HCT116 (cell line): Measurements from ENCODE around the gene LCN9.

Source experiments
- ATF3 ChIP-seq: IDR thresholded peaks from 2 replicates; pipeline ENCODE4 v1.6.1; 2012
- CTCF ChIP-seq, 3 experiments: fragments of 200-600 bp in 1 of 3; sonication (generic) in 1 of 3; IDR thresholded peaks in 2 of 3; conservative IDR thresholded peaks in 1 of 3; 2 replicates each; pipeline ENCODE4 v1.5.1; 2012 to 2017; ENCODE audit warnings: low read depth in 2 of 3, low read length in 2 of 3, antibody characterized with exemption in 1 of 3, borderline replicate concordance in 1 of 3, control low read depth in 1 of 3, mild to moderate bottlenecking in 1 of 3, mixed read lengths in 1 of 3, mixed run types in 1 of 3, moderate library complexity in 1 of 3; ENCODE audit not compliant: insufficient read depth in 1 of 3
- EZH2 ChIP-seq: fragments of 200-600 bp; sonication (generic); IDR thresholded peaks from 2 replicates; pipeline ENCODE4 v1.6.1; 2017; ENCODE audit warnings: antibody characterized with exemption, mixed run types
- EZH2phosphoT487 ChIP-seq: fragments of 200-600 bp; IDR thresholded peaks from 2 replicates; pipeline ENCODE4 v1.6.1; 2018; ENCODE audit warnings: antibody characterized with exemption, borderline replicate concordance
- MAX ChIP-seq: IDR thresholded peaks from 2 replicates; pipeline ENCODE4 v1.6.1; 2012
- POLR2A ChIP-seq: IDR thresholded peaks from 2 replicates; pipeline ENCODE4 v1.7.0; 2011; ENCODE audit warnings: borderline replicate concordance; ENCODE audit not compliant: insufficient read depth, insufficient read length; ENCODE audit errors: extremely low read depth
- POLR2AphosphoS5 ChIP-seq: IDR thresholded peaks from 2 replicates; pipeline ENCODE4 v1.6.1; 2011; ENCODE audit warnings: mild to moderate bottlenecking, low read depth, low read length, moderate library complexity
- SIN3A ChIP-seq: IDR thresholded peaks from 2 replicates; pipeline ENCODE4 v1.6.1; 2012; ENCODE audit warnings: low read depth
- YY1 ChIP-seq: IDR thresholded peaks from 2 replicates; pipeline ENCODE4 v1.6.1; 2011; ENCODE audit warnings: low read length, low read depth, moderate library complexity, mild to moderate bottlenecking; ENCODE audit not compliant: insufficient replicate concordance; ENCODE audit errors: extremely low read depth

GRCh38 chr9:135692410-135692809 is 29.3 kb downstream of the LCN9 start:
- TF ChIP-seq EZH2phosphoT487 (no peak), CTCF (IDR thresholded peaks at IDR 0.05 in 2 of 3, conservative IDR thresholded peaks at IDR 0.05 in 1 of 3; ENCODE audit: borderline replicate concordance in 1 of 3, insufficient read depth in 1 of 3, low read depth in 2 of 3, low read length in 2 of 3) (no peak), MAX (no peak), EZH2 (no peak), YY1 (no peak), POLR2A (no peak), SIN3A (no peak), POLR2AphosphoS5 (no peak), ATF3 (no peak)
